IMR-90 (cell line): ENCODE results near the gene CREB3L1.

Experiments used
- BHLHE40 ChIP-seq: fragments of 150-350 bp; IDR thresholded peaks from 2 replicates; pipeline ENCODE4 v1.6.1; 2016; ENCODE audit warnings: mild to moderate bottlenecking, low read depth, low read length
- CEBPB ChIP-seq: IDR thresholded peaks from 2 replicates; pipeline ENCODE4 v1.6.1; 2012; ENCODE audit warnings: low read depth, low read length, improper control_type of control experiment
- ELK1 ChIP-seq: fragments of 150-350 bp; IDR thresholded peaks from 2 replicates; pipeline ENCODE4 v1.6.1; 2016; ENCODE audit warnings: low read depth, mild to moderate bottlenecking, low read length, moderate library complexity, borderline replicate concordance
- MAFK ChIP-seq: IDR thresholded peaks from 2 replicates; pipeline ENCODE4 v1.6.1; 2012; ENCODE audit warnings: low read depth, low read length, improper control_type of control experiment
- MAZ ChIP-seq: IDR thresholded peaks from 2 replicates; pipeline ENCODE4 v1.6.1; 2012; ENCODE audit warnings: low read depth, mild to moderate bottlenecking, low read length, improper control_type of control experiment, moderate library complexity, borderline replicate concordance
- POLR2A ChIP-seq: IDR thresholded peaks from 2 replicates; pipeline ENCODE4 v1.6.1; 2012; ENCODE audit warnings: mild to moderate bottlenecking, low read depth, low read length
- RAD21 ChIP-seq: IDR thresholded peaks from 2 replicates; pipeline ENCODE4 v1.6.1; 2012; ENCODE audit warnings: low read length, improper control_type of control experiment
- RCOR1 ChIP-seq: IDR thresholded peaks from 2 replicates; pipeline ENCODE4 v1.6.1; 2012; ENCODE audit warnings: mild to moderate bottlenecking, low read length, improper control_type of control experiment; ENCODE audit not compliant: insufficient replicate concordance
- TF ChIP-seq, protein P1 (sequence below): conservative IDR thresholded peaks from 2 replicates; pipeline ENCODE4 v1.5.1; 2012; ENCODE audit warnings: mild to moderate bottlenecking, low read depth, low read length, improper control_type of control experiment
- TF ChIP-seq, protein P2 (sequence below): fragments of 150-350 bp; IDR thresholded peaks from 2 replicates; pipeline ENCODE4 v1.6.1; 2017; ENCODE audit warnings: mild to moderate bottlenecking, antibody characterized with exemption, low read length, low read depth

- no peak for TF ChIP-seq ELK1
- no peak for TF ChIP-seq RAD21
- TF ChIP-seq, protein P1, sequence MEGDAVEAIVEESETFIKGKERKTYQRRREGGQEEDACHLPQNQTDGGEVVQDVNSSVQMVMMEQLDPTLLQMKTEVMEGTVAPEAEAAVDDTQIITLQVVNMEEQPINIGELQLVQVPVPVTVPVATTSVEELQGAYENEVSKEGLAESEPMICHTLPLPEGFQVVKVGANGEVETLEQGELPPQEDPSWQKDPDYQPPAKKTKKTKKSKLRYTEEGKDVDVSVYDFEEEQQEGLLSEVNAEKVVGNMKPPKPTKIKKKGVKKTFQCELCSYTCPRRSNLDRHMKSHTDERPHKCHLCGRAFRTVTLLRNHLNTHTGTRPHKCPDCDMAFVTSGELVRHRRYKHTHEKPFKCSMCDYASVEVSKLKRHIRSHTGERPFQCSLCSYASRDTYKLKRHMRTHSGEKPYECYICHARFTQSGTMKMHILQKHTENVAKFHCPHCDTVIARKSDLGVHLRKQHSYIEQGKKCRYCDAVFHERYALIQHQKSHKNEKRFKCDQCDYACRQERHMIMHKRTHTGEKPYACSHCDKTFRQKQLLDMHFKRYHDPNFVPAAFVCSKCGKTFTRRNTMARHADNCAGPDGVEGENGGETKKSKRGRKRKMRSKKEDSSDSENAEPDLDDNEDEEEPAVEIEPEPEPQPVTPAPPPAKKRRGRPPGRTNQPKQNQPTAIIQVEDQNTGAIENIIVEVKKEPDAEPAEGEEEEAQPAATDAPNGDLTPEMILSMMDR: no peak
- TF ChIP-seq BHLHE40: no peak
- TF ChIP-seq, protein P2, sequence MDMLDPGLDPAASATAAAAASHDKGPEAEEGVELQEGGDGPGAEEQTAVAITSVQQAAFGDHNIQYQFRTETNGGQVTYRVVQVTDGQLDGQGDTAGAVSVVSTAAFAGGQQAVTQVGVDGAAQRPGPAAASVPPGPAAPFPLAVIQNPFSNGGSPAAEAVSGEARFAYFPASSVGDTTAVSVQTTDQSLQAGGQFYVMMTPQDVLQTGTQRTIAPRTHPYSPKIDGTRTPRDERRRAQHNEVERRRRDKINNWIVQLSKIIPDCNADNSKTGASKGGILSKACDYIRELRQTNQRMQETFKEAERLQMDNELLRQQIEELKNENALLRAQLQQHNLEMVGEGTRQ: no peak
- no peak for TF ChIP-seq POLR2A
- TF ChIP-seq CEBPB: no peak
- no peak for TF ChIP-seq MAFK
- no peak for TF ChIP-seq RCOR1
- no peak for TF ChIP-seq MAZ
Observed at GRCh38 chr11:46293066-46293465, 15.6 kb downstream of the CREB3L1 start.
